Measurements from ENCODE around the gene NFKBIE. TPM values are rescaled to one million over a fixed set of nuclear protein-coding genes. Genes with fewer than 3 reads are reported as not detected.
A peak's percentile ranks its signal among the peaks of the same experiment; 100 is the strongest.

The NFKBIE gene
- total and polyA plus RNA-seq, 2 of the 13 experiments (the other 11 are each of a cell fraction or from before 2014, with no cell fraction given): 6.7 to 14.5 TPM

DNA sequence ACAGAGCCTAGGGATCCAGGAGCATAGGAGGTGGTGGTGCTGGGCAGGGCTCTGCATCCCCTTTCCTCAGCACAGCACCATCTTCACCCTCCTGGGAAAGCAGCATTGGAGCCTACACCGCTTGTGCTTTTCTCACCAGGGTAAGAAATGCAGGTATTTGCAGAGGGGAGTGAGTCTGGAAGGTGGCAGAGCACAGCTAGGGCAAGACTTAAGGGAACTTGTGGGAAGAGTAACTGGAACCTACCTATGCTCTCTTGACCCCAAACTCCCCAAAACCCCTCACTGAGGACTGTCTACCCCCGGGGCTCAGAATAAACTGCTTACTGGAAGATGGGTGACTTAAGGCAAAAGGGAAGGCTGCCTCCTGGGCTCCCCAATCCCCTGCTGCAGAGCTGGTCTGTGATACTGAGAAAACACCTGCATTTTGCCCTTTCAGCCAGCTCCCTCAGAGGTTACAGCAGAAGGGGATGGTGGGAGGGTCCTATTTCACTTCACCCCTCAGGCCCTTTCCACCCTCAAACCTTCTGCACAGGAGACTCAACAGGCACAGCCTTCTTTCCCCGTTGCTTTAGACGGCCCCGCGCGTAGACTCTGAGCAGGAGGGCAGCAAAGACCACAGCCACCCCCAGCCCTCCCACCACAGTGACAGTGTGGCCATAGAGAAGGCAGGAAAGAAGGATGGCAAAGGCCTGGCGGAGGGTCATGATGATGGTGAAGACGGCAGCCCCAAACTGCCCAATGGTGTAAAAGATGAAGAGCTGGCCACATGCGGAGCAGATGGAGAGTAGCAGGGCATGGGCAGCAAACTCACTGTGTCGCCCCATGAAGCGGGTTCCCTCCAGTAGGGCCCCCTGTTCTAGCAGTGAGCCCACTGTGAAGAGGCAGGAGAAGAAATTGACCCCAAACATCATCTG lies 10.9 kb downstream of the NFKBIE start (continued):
- TF ChIP-seq, protein P1, sequence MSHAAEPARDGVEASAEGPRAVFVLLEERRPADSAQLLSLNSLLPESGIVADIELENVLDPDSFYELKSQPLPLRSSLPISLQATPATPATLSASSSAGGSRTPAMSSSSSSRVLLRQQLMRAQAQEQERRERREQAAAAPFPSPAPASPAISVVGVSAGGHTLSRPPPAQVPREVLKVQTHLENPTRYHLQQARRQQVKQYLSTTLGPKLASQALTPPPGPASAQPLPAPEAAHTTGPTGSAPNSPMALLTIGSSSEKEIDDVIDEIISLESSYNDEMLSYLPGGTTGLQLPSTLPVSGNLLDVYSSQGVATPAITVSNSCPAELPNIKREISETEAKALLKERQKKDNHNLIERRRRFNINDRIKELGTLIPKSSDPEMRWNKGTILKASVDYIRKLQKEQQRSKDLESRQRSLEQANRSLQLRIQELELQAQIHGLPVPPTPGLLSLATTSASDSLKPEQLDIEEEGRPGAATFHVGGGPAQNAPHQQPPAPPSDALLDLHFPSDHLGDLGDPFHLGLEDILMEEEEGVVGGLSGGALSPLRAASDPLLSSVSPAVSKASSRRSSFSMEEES (CRISPR knock-in tag; IDR thresholded peaks at IDR 0.05): no peak
- TF ChIP-seq NBN (conservative IDR thresholded peaks at IDR 0.05) (no peak), ZNF317 (CRISPR knock-in tag; IDR thresholded peaks at IDR 0.05) (0 out of 2 replicates have a peak, but pooled peaks have one; percentile 28), POLR2AphosphoS2 (IDR thresholded peaks at IDR 0.05; ENCODE audit: low read depth, low read length) (peak; percentile 94), ZNF431 (CRISPR knock-in tag; IDR thresholded peaks at IDR 0.05; ENCODE audit: borderline replicate concordance, low read depth) (no peak), HOXD1 (CRISPR knock-in tag; IDR thresholded peaks at IDR 0.05) (no peak), SOX13 (IDR thresholded peaks at IDR 0.05) (no peak), SOX13 (CRISPR knock-in tag; conservative IDR thresholded peaks at IDR 0.05 in 1 of 2, IDR thresholded peaks at IDR 0.05 in 1 of 2) (peak in 1 of 2 experiments; percentile 38; a peak in 1 of 4 replicates), IRF2 (CRISPR knock-in tag; IDR thresholded peaks at IDR 0.05) (no peak; the same call in 1 of the 2 replicates), POGZ (CRISPR knock-in tag; IDR thresholded peaks at IDR 0.05) (no peak; the same call in 1 of the 2 replicates), PAX8 (CRISPR knock-in tag; IDR thresholded peaks at IDR 0.05; ENCODE audit: borderline replicate concordance) (no peak), ZSCAN31 (CRISPR knock-in tag; IDR thresholded peaks at IDR 0.05; ENCODE audit: low read depth) (0 out of 2 replicates have a peak, but pooled peaks have one; percentile 13), TMF1 (CRISPR knock-in tag; IDR thresholded peaks at IDR 0.05; ENCODE audit: low read depth) (peak; percentile 53; the same call in 1 of the 2 replicates), MBNL3 (CRISPR knock-in tag; conservative IDR thresholded peaks at IDR 0.05) (no peak), CHCHD3 (CRISPR knock-in tag; IDR thresholded peaks at IDR 0.05) (no peak), ZNF121 (CRISPR knock-in tag; IDR thresholded peaks at IDR 0.05) (no peak)
- TF ChIP-seq, protein P2, sequence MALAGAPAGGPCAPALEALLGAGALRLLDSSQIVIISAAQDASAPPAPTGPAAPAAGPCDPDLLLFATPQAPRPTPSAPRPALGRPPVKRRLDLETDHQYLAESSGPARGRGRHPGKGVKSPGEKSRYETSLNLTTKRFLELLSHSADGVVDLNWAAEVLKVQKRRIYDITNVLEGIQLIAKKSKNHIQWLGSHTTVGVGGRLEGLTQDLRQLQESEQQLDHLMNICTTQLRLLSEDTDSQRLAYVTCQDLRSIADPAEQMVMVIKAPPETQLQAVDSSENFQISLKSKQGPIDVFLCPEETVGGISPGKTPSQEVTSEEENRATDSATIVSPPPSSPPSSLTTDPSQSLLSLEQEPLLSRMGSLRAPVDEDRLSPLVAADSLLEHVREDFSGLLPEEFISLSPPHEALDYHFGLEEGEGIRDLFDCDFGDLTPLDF (CRISPR knock-in tag; IDR thresholded peaks at IDR 0.05): no peak
- TF ChIP-seq, protein P3, sequence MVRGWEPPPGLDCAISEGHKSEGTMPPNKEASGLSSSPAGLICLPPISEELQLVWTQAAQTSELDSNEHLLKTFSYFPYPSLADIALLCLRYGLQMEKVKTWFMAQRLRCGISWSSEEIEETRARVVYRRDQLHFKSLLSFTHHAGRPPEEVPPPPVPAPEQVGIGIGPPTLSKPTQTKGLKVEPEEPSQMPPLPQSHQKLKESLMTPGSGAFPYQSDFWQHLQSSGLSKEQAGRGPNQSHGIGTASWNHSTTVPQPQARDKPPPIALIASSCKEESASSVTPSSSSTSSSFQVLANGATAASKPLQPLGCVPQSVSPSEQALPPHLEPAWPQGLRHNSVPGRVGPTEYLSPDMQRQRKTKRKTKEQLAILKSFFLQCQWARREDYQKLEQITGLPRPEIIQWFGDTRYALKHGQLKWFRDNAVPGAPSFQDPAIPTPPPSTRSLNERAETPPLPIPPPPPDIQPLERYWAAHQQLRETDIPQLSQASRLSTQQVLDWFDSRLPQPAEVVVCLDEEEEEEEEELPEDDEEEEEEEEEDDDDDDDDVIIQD (CRISPR knock-in tag; IDR thresholded peaks at IDR 0.05; ENCODE audit: low read depth): no peak
- TF ChIP-seq, protein P4, sequence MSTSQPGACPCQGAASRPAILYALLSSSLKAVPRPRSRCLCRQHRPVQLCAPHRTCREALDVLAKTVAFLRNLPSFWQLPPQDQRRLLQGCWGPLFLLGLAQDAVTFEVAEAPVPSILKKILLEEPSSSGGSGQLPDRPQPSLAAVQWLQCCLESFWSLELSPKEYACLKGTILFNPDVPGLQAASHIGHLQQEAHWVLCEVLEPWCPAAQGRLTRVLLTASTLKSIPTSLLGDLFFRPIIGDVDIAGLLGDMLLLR (CRISPR knock-in tag; IDR thresholded peaks at IDR 0.05): 0 out of 2 replicates have a peak, but pooled peaks have one; percentile 8
- TF ChIP-seq, protein P5, sequence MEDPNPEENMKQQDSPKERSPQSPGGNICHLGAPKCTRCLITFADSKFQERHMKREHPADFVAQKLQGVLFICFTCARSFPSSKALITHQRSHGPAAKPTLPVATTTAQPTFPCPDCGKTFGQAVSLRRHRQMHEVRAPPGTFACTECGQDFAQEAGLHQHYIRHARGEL (CRISPR knock-in tag; IDR thresholded peaks at IDR 0.05): 0 out of 2 replicates have a peak, but pooled peaks have one; percentile 31
- TF ChIP-seq, protein P6, sequence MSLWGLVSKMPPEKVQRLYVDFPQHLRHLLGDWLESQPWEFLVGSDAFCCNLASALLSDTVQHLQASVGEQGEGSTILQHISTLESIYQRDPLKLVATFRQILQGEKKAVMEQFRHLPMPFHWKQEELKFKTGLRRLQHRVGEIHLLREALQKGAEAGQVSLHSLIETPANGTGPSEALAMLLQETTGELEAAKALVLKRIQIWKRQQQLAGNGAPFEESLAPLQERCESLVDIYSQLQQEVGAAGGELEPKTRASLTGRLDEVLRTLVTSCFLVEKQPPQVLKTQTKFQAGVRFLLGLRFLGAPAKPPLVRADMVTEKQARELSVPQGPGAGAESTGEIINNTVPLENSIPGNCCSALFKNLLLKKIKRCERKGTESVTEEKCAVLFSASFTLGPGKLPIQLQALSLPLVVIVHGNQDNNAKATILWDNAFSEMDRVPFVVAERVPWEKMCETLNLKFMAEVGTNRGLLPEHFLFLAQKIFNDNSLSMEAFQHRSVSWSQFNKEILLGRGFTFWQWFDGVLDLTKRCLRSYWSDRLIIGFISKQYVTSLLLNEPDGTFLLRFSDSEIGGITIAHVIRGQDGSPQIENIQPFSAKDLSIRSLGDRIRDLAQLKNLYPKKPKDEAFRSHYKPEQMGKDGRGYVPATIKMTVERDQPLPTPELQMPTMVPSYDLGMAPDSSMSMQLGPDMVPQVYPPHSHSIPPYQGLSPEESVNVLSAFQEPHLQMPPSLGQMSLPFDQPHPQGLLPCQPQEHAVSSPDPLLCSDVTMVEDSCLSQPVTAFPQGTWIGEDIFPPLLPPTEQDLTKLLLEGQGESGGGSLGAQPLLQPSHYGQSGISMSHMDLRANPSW (CRISPR knock-in tag; IDR thresholded peaks at IDR 0.05; ENCODE audit: borderline replicate concordance): no peak

Data from HepG2 (cell line).